Psoas muscle (tissue), 8 donors: ENCODE results near the gene TMEM170A. TPM values are rescaled to one million over a fixed set of nuclear protein-coding genes. Genes with fewer than 3 reads are reported as not detected.
"Not testable (repeated sequence)": the region's sequence is repeated elsewhere in the genome, so short reads cannot be mapped to it uniquely, and the experiment has no call there.

ENCODE experiments used
- ATAC-seq, 4 donors: fragments of 200-7000 bp; cut with Tn5 transposase; one replicate each; pipeline ENCODE4 v1.9.1; 2020; ENCODE audit warnings: moderate library complexity in 3 of 4, mild to moderate bottlenecking in 2 of 4
- DNase-seq, 2 donors: peaks; one replicate each; pipeline ENCODE4 v3.0.0-alpha.2; 2020
- H3K27ac ChIP-seq: fragments of 200-600 bp; one replicate; pipeline ENCODE4 v1.8.0; 2022
- H3K27me3 ChIP-seq, 3 donors: fragments of 200-600 bp in 1 of 3; one replicate each; pipeline versions ENCODE4 v1.6.1 to v1.8.0; 2013 to 2022; ENCODE audit warnings: low read length in 2 of 3, mild to moderate bottlenecking in 2 of 3, moderate library complexity in 1 of 3; ENCODE audit not compliant: insufficient read depth in 3 of 3
- H3K36me3 ChIP-seq, 2 donors: fragments of 200-600 bp in 1 of 2; one replicate each; pipeline versions ENCODE4 v1.6.1 to v1.8.0; 2013 to 2022; ENCODE audit warnings: low read depth in 1 of 2, mild to moderate bottlenecking in 1 of 2, moderate library complexity in 1 of 2; ENCODE audit not compliant: insufficient read depth in 1 of 2
- H3K4me1 ChIP-seq: fragments of 200-600 bp; one replicate; pipeline ENCODE4 v1.8.0; 2022
- H3K4me3 ChIP-seq: fragments of 200-600 bp; one replicate; pipeline ENCODE4 v1.8.0; 2022; ENCODE audit warnings: mild to moderate bottlenecking
- H3K9me3 ChIP-seq: fragments of 200-600 bp; one replicate; pipeline ENCODE4 v1.8.0; 2022
- CTCF ChIP-seq: fragments of 200-600 bp; IDR thresholded peaks from one replicate; pipeline ENCODE4 v1.8.0; 2022; ENCODE audit warnings: antibody characterized with exemption
- WGBS, 3 donors: extraction: QIAGEN DNeasy Blood & Tissue Kit; methylation state at CpG; one replicate each; pipeline versions ENCODE4 v1.1.6 to v1.1.7; 2013; 5-methylcytosine and 5-hydroxymethylcytosine counted together
- intact Hi-C, 2 donors: fragments of 100-400 bp; cut with DNase I; formaldehyde crosslinking; loops; one replicate each; pipeline versions ENCODE4 v1.11.0 to v1.14.2; 2022
- polyA plus RNA-seq, 3 donors: library from polyadenylated mRNA; stranded (reverse); fragments of 200-250 nt; gene quantifications; one replicate each; pipeline ENCODE4 v1.2.3, GENCODE V29; 2013
- total RNA-seq, 4 donors: library from RNA; stranded (reverse); fragmentation: NEBNext Ultra II Directional in 2 of 4; extraction: Animal tissue kit (Norgen Biotek cat#: 25700) in 2 of 4; gene quantifications; one replicate each; pipeline versions ENCODE4 v1.2.1 to v1.2.4, GENCODE V29; 2021 to 2023
- donor health status: healthy with polysubstance abuse.
- donor health status: DM: no; HTN: no; CAD: no; lungs with moderate emphysema.
- donor health status: Bipolar disorder and iron deficiency.
- donor health status: healthy.
- donor health status: DM: yes; HTN: yes; CAD: no.
- donor health status: DM: no; HTN: no; CAD: no.
- donor health status: DM: no; HTN: no; CAD: no.
- donor health status: DM: yes; HTN: yes; CAD: no.

Gene TMEM170A
- total and polyA plus RNA-seq, 7 donors = 3.1 to 9.5 (median 7.8) TPM

GRCh38 chr16:75472908-75473877 is 8.7 kb upstream of the TMEM170A start:
- 91 to 94% (median 94%) methylated on average over 17 of the region's 17 CpGs for WGBS, 3 donors
- no peaks in the 10 kb centered on the region for H3K27me3 ChIP-seq
- no peaks in the 10 kb centered on the region for H3K9me3 ChIP-seq
- intact Hi-C loops = loop anchor here (2.0 to 5.0 kb wide), 3 partner anchors 44 to 289 kb away; partner anchors contain the start of gene ADAT1 (in 2 of the 2)
- TF ChIP-seq CTCF = no peak
- H3K36me3 ChIP-seq = no peaks in the 10 kb centered on the region
- no peaks in the 10 kb centered on the region for H3K4me1 ChIP-seq
- ATAC-seq (no peak), DNase-seq (no peak)
- H3K27ac ChIP-seq = no peak overlapping the region
- H3K4me3 ChIP-seq = no peak overlapping the region

GRCh38 chr16:75471723-75472633 is 7.5 kb upstream of the TMEM170A start:
- H3K27ac ChIP-seq = no peak overlapping the region
- ATAC-seq (peak; percentile 88 to 99 (median 94)), DNase-seq (no peak)
- H3K36me3 ChIP-seq = no peaks in the 10 kb centered on the region
- TF ChIP-seq CTCF = peak; percentile 83
- no peaks in the 10 kb centered on the region for H3K27me3 ChIP-seq
- H3K9me3 ChIP-seq = no peaks in the 10 kb centered on the region
- 13 to 19% (median 16%) methylated on average over 10 of the region's 10 CpGs for WGBS, 3 donors
- H3K4me3 ChIP-seq = no peak overlapping the region
- no peaks in the 10 kb centered on the region for H3K4me1 ChIP-seq
- intact Hi-C loops = loop anchor here (2.0 to 5.0 kb wide), 4 partner anchors 45 to 290 kb away; partner anchors contain the start of gene ADAT1 (in 2 of the 2)

- 80 to 87% (median 84%) methylated on average over 2 of the region's 2 CpGs for WGBS, 3 donors
- DNase-seq (no peak), ATAC-seq (no peak)
- TF ChIP-seq CTCF = no peak
- H3K27me3 ChIP-seq = no peaks in the 10 kb centered on the region
- intact Hi-C loops = no loop called here
- peaks cover 12% of the 10 kb centered on the region for H3K4me1 ChIP-seq
- H3K4me3 ChIP-seq = no peak overlapping the region
- H3K36me3 ChIP-seq = no peaks in the 10 kb centered on the region
- H3K27ac ChIP-seq = no peak overlapping the region
- no peaks in the 10 kb centered on the region for H3K9me3 ChIP-seq
These were observed 2.3 kb upstream of the TMEM170A start for GRCh38 chr16:75466760-75467159.

GRCh38 chr16:75463389-75464121 is 934 bp downstream of the TMEM170A start:
- Histone ChIP-seq H3K4me1 (peaks cover 15% of the 10 kb centered on the region), H3K4me3 (peak overlapping the region; percentile 86), H3K27ac (peak overlapping the region; percentile 95)
- not testable (repeated sequence) for H3K9me3 ChIP-seq, H3K36me3 ChIP-seq, H3K27me3 ChIP-seq
- ATAC-seq (peak; percentile 12 to 68 (median 45)), DNase-seq (peak; percentile 37 to 58)
- WGBS, 3 donors = 4 to 5% (median 4%) methylated on average over 32 to 39 of the region's 39 CpGs
- intact Hi-C loops = loop anchor here in 1 of 2 donors (1.0 to 5.0 kb wide), 2 partner anchors 30 to 266 kb away; partner anchors contain the start of gene CFDP1
